Esophagus muscularis mucosa (tissue), 4 donors: Measurements from ENCODE around the gene DCLK3.

Experiments
- EP300 ChIP-seq: sonication (generic); formaldehyde crosslinking; IDR thresholded peaks from one replicate; pipeline ENCODE4 v1.6.1; 2017; ENCODE audit warnings: antibody characterized with exemption
- POLR2A ChIP-seq: fragments of 450-650 bp; IDR thresholded peaks from one replicate; pipeline ENCODE4 v1.6.1; 2017; ENCODE audit warnings: antibody characterized with exemption, moderate library complexity, mild to moderate bottlenecking, low read depth
- TF ChIP-seq, protein P1 (sequence below), 3 experiments: fragments of 200-600 bp in 2 of 3; fragments of 450-650 bp in 1 of 3; sonication (generic) in 2 of 3; IDR thresholded peaks; one replicate each; pipeline ENCODE4 v1.5.1; 2017 to 2019; ENCODE audit warnings: antibody characterized with exemption in 3 of 3, mild to moderate bottlenecking in 2 of 3, moderate library complexity in 1 of 3

DNA sequence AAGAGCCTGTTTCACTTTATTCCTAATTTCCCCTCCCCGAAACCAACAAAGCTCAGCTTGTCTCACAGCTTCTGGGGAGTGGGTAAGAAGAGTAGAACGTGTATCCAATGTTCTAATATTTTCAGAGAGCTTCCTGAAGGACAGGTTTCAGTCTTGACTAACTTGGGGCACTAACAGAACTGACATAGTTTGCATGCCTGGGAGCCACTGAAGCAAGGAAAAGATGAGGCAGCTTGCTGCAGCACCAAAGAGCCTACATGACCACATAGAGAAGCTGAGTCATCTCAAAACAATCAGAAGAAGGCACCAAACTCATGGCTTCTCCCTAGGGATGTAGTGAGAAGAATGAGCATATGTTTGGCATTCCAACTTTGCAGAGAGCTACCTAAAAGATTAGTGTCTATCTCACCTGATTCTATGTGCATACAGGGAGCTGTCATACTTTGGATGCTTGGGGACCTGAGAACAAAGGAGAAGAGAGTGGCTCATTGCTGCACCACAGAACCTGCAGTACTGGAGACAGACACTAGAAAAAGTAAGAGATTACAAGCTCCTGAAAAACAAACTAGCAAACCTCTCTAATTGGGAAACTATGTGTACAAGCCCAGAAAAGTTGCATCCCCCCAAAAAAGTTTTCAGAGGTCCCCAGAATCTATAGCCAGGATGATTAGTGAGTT lies 86.9 kb downstream of the DCLK3 start:
- TF ChIP-seq, protein P1, sequence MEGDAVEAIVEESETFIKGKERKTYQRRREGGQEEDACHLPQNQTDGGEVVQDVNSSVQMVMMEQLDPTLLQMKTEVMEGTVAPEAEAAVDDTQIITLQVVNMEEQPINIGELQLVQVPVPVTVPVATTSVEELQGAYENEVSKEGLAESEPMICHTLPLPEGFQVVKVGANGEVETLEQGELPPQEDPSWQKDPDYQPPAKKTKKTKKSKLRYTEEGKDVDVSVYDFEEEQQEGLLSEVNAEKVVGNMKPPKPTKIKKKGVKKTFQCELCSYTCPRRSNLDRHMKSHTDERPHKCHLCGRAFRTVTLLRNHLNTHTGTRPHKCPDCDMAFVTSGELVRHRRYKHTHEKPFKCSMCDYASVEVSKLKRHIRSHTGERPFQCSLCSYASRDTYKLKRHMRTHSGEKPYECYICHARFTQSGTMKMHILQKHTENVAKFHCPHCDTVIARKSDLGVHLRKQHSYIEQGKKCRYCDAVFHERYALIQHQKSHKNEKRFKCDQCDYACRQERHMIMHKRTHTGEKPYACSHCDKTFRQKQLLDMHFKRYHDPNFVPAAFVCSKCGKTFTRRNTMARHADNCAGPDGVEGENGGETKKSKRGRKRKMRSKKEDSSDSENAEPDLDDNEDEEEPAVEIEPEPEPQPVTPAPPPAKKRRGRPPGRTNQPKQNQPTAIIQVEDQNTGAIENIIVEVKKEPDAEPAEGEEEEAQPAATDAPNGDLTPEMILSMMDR (IDR thresholded peaks at IDR 0.05), result no peak
- TF ChIP-seq EP300, result no peak
- TF ChIP-seq POLR2A, result no peak
